SHP77 (cell line): ENCODE data around the gene NPEPL1.

ENCODE experiments used
- DNase-seq, 2 experiments: peaks; one replicate each; lab custom pipeline; 2025; lab: John Stamatoyannopoulos, UW

Gene NPEPL1

GRCh38 chr20:58658760-58659159, 33.8 kb upstream of the NPEPL1 start:
- DNase-seq, result no peak

- peak in 1 of 2 experiments; percentile 27 for DNase-seq
Measured at GRCh38 chr20:58659841-58660240, 32.8 kb upstream of the NPEPL1 start.

GRCh38 chr20:58660855-58661597, 31.6 kb upstream of the NPEPL1 start:
- no peak for DNase-seq

GRCh38 chr20:58661598-58662473, 30.8 kb upstream of the NPEPL1 start:
- DNase-seq, result no peak

- DNase-seq, result no peak
Measured at GRCh38 chr20:58664331-58664730, 28.3 kb upstream of the NPEPL1 start.

GRCh38 chr20:58664883-58665282, 27.7 kb upstream of the NPEPL1 start:
- peak; percentile 90 for DNase-seq

- peak; percentile 90 to 95 for DNase-seq
Measured at GRCh38 chr20:58665606-58666005, 27.0 kb upstream of the NPEPL1 start.

GRCh38 chr20:58666702-58667101, 25.9 kb upstream of the NPEPL1 start:
- DNase-seq, result no peak

GRCh38 chr20:58667975-58668374, 24.6 kb upstream of the NPEPL1 start:
- DNase-seq, result no peak

GRCh38 chr20:58668901-58669286, 23.7 kb upstream of the NPEPL1 start:
- DNase-seq, result no peak

GRCh38 chr20:58669287-58670006, 23.2 kb upstream of the NPEPL1 start:
- no peak for DNase-seq

GRCh38 chr20:58670102-58670501, 22.5 kb upstream of the NPEPL1 start:
- no peak for DNase-seq

- no peak for DNase-seq
Measured at GRCh38 chr20:58670659-58671058, 21.9 kb upstream of the NPEPL1 start.

GRCh38 chr20:58673119-58673518, 19.5 kb upstream of the NPEPL1 start:
- DNase-seq, result no peak

GRCh38 chr20:58675146-58675584, 17.4 kb upstream of the NPEPL1 start:
- DNase-seq, result no peak

GRCh38 chr20:58675641-58676040, 17.0 kb upstream of the NPEPL1 start:
- DNase-seq, result no peak

GRCh38 chr20:58676161-58676560, 16.4 kb upstream of the NPEPL1 start:
- no peak for DNase-seq

GRCh38 chr20:58677079-58677604, 15.5 kb upstream of the NPEPL1 start:
- no peak for DNase-seq

- DNase-seq, result no peak
Measured at GRCh38 chr20:58677808-58678207, 14.8 kb upstream of the NPEPL1 start.

- DNase-seq, result no peak
Measured at GRCh38 chr20:58678806-58679205, 13.8 kb upstream of the NPEPL1 start.

- DNase-seq, result no peak
Measured at GRCh38 chr20:58682656-58683531, 9.7 kb upstream of the NPEPL1 start.
